Caco-2 (cell line): ENCODE measurements around the gene TFF1. TPM values are rescaled to one million over a fixed set of nuclear protein-coding genes. Genes with fewer than 3 reads are reported as not detected.

Experiments used
- BruUV-seq: library from RNA; stranded (reverse); fragments of 400-500 nt; replicated peaks from 2 replicates; lab custom pipeline; 2021; lab: Mats Ljungman, UMichigan
- CTCF ChIA-PET: fragments of 300-600 bp; sonication (Branson Sonifier 250); formaldehyde crosslinking; loops from one replicate; lab custom pipeline; 2022; ENCODE audit warnings: antibody characterized with exemption; lab: Charles Lee
- POLR2A ChIA-PET: fragments of 300-600 bp; sonication (Branson Sonifier 250); formaldehyde crosslinking; loops from one replicate; lab custom pipeline; 2022; ENCODE audit warnings: antibody characterized with exemption; lab: Charles Lee
- DNase-seq, 2 experiments: peaks; one replicate each; pipeline versions ENCODE4 v3.0.0 to v3.0.0-alpha.2; 2020 to 2022
- H3K27me3 ChIP-seq: replicated peaks from 2 replicates; pipeline ENCODE4 v1.6.0; 2011; ENCODE audit warnings: low read length; ENCODE audit not compliant: control insufficient read depth, insufficient read depth
- H3K36me3 ChIP-seq: 2 replicates; pipeline ENCODE4 v1.5.1; 2011; ENCODE audit warnings: low read length; ENCODE audit not compliant: control insufficient read depth, insufficient read depth
- H3K4me1 ChIP-seq: fragments of 250-450 bp; sonication (Bioruptor Pico); 2 replicates; pipeline ENCODE4 v1.5.1; 2020; ENCODE audit warnings: mild to moderate bottlenecking
- H3K4me3 ChIP-seq: 2 replicates; pipeline ENCODE4 v1.5.1; 2011; ENCODE audit warnings: low read depth, mild to moderate bottlenecking, control low read depth, low read length
- H3K9me3 ChIP-seq: fragments of 250-450 bp; sonication (Bioruptor Pico); 2 replicates; pipeline ENCODE4 v1.5.1; 2020; ENCODE audit warnings: mild to moderate bottlenecking, moderate library complexity
- H3K27ac Mint-ChIP-seq: one replicate; pipeline ENCODE4 v1.8.0; 2022; ENCODE audit warnings: mixed read lengths; ENCODE audit not compliant: unreplicated experiment
- H3K27me3 Mint-ChIP-seq: one replicate; pipeline ENCODE4 v1.8.0; 2022; ENCODE audit warnings: mixed read lengths; ENCODE audit not compliant: insufficient read depth, unreplicated experiment
- H3K36me3 Mint-ChIP-seq: one replicate; pipeline ENCODE4 v1.8.0; 2022; ENCODE audit warnings: mild to moderate bottlenecking, mixed read lengths; ENCODE audit not compliant: insufficient read depth, unreplicated experiment
- H3K4me1 Mint-ChIP-seq: one replicate; pipeline ENCODE4 v1.8.0; 2022; ENCODE audit warnings: low read depth, mixed read lengths; ENCODE audit not compliant: unreplicated experiment
- H3K4me3 Mint-ChIP-seq: one replicate; pipeline ENCODE4 v1.8.0; 2022; ENCODE audit warnings: mild to moderate bottlenecking, moderate library complexity, mixed read lengths; ENCODE audit not compliant: unreplicated experiment
- H3K9me3 Mint-ChIP-seq: one replicate; pipeline ENCODE4 v1.8.0; 2022; ENCODE audit warnings: mixed read lengths; ENCODE audit not compliant: unreplicated experiment
- intact Hi-C: fragments of 100-400 bp; cut with micrococcal nuclease; formaldehyde crosslinking; loops from one replicate; pipeline ENCODE4 v1.10.0; 2022; ENCODE audit not compliant: unreplicated experiment
- total RNA-seq: library from RNA; stranded (reverse); gene quantifications from 2 replicates; pipeline ENCODE4 v1.2.3, GENCODE V29; 2022
- TF ChIP-seq, protein P1 (sequence below), 2 experiments: fragments of 200-600 bp in 1 of 2; IDR thresholded peaks; 1 replicate in 1 of 2; 2 replicates in 1 of 2; pipeline versions ENCODE4 v1.5.1 to v1.8.0; 2011 to 2022; ENCODE audit warnings: antibody characterized with exemption in 1 of 2, control low read depth in 1 of 2, inconsistent platforms in 1 of 2, low read depth in 1 of 2, low read length in 1 of 2, mild to moderate bottlenecking in 1 of 2, moderate library complexity in 1 of 2; ENCODE audit not compliant: insufficient read depth in 1 of 2, severe bottlenecking in 1 of 2, unreplicated experiment in 1 of 2

Gene TFF1
- total RNA-seq, 1 experiment from 2014 or later: 9.8 TPM

DNA sequence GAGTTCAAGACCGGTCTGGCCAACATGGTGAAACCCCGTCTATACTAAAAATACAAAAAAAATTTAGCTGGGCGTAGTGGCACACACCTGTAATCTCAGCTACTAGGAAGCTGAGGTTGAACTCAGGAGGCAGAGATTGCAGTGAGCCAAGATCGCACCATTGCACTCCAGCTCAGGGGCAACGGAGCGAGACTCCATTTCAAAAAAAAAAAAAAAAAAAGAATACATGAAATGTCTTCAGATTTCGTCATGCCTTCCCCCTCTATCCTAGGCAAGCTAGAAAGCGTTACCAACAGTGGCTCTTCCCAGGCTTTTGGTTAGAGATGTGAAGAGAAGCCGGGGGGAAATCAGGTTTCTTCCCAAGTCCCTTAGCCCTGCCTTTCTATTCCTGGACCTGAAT, 3.6 kb downstream of the TFF1 start:
- POLR2A ChIA-PET: no interaction called here
- TF ChIP-seq, protein P1, sequence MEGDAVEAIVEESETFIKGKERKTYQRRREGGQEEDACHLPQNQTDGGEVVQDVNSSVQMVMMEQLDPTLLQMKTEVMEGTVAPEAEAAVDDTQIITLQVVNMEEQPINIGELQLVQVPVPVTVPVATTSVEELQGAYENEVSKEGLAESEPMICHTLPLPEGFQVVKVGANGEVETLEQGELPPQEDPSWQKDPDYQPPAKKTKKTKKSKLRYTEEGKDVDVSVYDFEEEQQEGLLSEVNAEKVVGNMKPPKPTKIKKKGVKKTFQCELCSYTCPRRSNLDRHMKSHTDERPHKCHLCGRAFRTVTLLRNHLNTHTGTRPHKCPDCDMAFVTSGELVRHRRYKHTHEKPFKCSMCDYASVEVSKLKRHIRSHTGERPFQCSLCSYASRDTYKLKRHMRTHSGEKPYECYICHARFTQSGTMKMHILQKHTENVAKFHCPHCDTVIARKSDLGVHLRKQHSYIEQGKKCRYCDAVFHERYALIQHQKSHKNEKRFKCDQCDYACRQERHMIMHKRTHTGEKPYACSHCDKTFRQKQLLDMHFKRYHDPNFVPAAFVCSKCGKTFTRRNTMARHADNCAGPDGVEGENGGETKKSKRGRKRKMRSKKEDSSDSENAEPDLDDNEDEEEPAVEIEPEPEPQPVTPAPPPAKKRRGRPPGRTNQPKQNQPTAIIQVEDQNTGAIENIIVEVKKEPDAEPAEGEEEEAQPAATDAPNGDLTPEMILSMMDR (IDR thresholded peaks at IDR 0.05; ENCODE audit: insufficient read depth in 1 of 2, low read depth in 1 of 2, low read length in 1 of 2, severe bottlenecking in 1 of 2, unreplicated experiment in 1 of 2): no peak
- Histone ChIP-seq H3K27me3 (no peaks in the 10 kb centered on the region), H3K36me3 (no peaks in the 10 kb centered on the region), H3K4me3 (no peak overlapping the region), H3K4me1 (peaks cover 21% of the 10 kb centered on the region), H3K9me3 (no peaks in the 10 kb centered on the region)
- no peak overlapping the region for H3K27ac Mint-ChIP-seq
- no peak overlapping the region for H3K4me3 Mint-ChIP-seq
- no peaks in the 10 kb centered on the region for H3K36me3 Mint-ChIP-seq
- H3K4me1 Mint-ChIP-seq: peaks cover 25% of the 10 kb centered on the region
- no peaks in the 10 kb centered on the region for H3K9me3 Mint-ChIP-seq
- no peaks in the 10 kb centered on the region for H3K27me3 Mint-ChIP-seq
- BruUV-seq: no TSS peak
- DNase-seq: no peak
- intact Hi-C loops: loop anchor here (10.0 kb wide), 1 partner anchor 48 kb away; the partner anchor contains the start of gene TFF3
- CTCF ChIA-PET: interaction anchor here (0.6 to 0.7 kb wide), 3 partner anchors 96 to 456 kb away, joined by 3 to 5 read pairs (median 4); no protein-coding TSS in a partner anchor

- intact Hi-C loops: loop anchor here (10.0 kb wide), 1 partner anchor 47 kb away; the partner anchor contains the start of gene TFF3
- no peaks in the 10 kb centered on the region for H3K27me3 ChIP-seq
- BruUV-seq: no TSS peak
- ChIA-PET POLR2A (no interaction called here), CTCF (interaction anchor here (0.6 to 0.7 kb wide), 3 partner anchors 95 to 457 kb away, joined by 3 to 5 read pairs (median 4); no protein-coding TSS in a partner anchor)
- H3K4me1 ChIP-seq: peaks cover 16% of the 10 kb centered on the region
- H3K4me3 Mint-ChIP-seq: no peak overlapping the region
- H3K36me3 ChIP-seq: no peaks in the 10 kb centered on the region
- no peaks in the 10 kb centered on the region for H3K9me3 Mint-ChIP-seq
- DNase-seq: no peak
- no peak overlapping the region for H3K4me3 ChIP-seq
- peaks cover 20% of the 10 kb centered on the region for H3K4me1 Mint-ChIP-seq
- H3K9me3 ChIP-seq: no peaks in the 10 kb centered on the region
- TF ChIP-seq, protein P1 (IDR thresholded peaks at IDR 0.05; ENCODE audit: insufficient read depth in 1 of 2, low read depth in 1 of 2, low read length in 1 of 2, severe bottlenecking in 1 of 2, unreplicated experiment in 1 of 2): no peak
- H3K36me3 Mint-ChIP-seq: no peaks in the 10 kb centered on the region
- H3K27me3 Mint-ChIP-seq: no peaks in the 10 kb centered on the region
- H3K27ac Mint-ChIP-seq: no peak overlapping the region
These were observed 4.1 kb downstream of the TFF1 start for GRCh38 chr21:42362198-42362597.

DNA sequence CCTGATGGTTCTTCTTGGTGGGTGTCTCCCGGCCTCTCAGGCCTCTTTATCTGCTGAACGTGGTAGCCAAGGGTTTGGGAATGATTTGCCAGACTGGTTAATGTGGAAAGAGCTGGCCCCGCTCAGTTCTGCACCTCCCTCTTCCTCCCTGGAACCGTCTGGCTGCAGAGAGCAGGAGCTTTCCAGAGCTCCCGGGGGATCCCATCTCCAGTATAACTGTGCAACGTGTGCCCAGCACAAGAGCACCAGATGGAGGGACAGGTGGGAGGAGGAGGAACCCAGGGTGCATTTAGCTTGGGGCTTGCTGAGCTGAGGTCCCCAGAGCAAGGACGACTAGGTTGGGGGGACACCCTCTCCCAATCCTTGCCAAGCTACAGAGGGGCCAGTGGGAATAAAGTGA, 5.0 kb downstream of the TFF1 start:
- ChIA-PET CTCF (interaction anchor here (1.5 kb wide), 1 partner anchor 50 kb away, joined by 3 read pairs; no protein-coding TSS in a partner anchor), POLR2A (no interaction called here)
- peaks cover 7% of the 10 kb centered on the region for H3K4me1 ChIP-seq
- H3K27me3 ChIP-seq: no peaks in the 10 kb centered on the region
- TF ChIP-seq, protein P1 (IDR thresholded peaks at IDR 0.05; ENCODE audit: insufficient read depth in 1 of 2, low read depth in 1 of 2, low read length in 1 of 2, severe bottlenecking in 1 of 2, unreplicated experiment in 1 of 2): no peak
- no peaks in the 10 kb centered on the region for H3K9me3 Mint-ChIP-seq
- no peak overlapping the region for H3K4me3 Mint-ChIP-seq
- DNase-seq: no peak
- H3K27me3 Mint-ChIP-seq: no peaks in the 10 kb centered on the region
- H3K9me3 ChIP-seq: no peaks in the 10 kb centered on the region
- H3K36me3 Mint-ChIP-seq: no peaks in the 10 kb centered on the region
- no peaks in the 10 kb centered on the region for H3K36me3 ChIP-seq
- no TSS peak for BruUV-seq
- intact Hi-C loops: loop anchor here (10.0 kb wide), 1 partner anchor 46 kb away; the partner anchor contains the start of gene TFF3
- no peak overlapping the region for H3K4me3 ChIP-seq
- H3K4me1 Mint-ChIP-seq: peaks cover 11% of the 10 kb centered on the region
- H3K27ac Mint-ChIP-seq: no peak overlapping the region
